Measurements from ENCODE around the gene MRAS.

DNA sequence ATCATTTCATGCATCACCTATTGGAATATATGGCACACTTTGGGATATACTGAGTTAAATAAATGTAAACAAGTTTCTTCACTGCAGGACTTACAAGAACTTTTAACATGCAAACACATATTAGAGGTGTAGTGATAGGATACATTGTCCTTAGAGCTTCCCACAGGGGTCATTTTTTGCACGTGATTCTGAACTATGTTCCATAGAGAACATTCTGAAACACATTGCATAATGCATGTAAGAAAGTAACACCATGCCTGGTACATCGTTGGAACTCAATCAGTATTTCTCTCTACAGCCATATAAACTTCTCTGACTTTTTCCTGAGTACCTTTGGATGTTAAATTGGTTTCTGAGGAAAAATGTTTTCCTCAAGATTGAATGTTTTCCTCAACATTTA lies 28.3 kb downstream of the MRAS start:
- TF ChIP-seq, protein P1, sequence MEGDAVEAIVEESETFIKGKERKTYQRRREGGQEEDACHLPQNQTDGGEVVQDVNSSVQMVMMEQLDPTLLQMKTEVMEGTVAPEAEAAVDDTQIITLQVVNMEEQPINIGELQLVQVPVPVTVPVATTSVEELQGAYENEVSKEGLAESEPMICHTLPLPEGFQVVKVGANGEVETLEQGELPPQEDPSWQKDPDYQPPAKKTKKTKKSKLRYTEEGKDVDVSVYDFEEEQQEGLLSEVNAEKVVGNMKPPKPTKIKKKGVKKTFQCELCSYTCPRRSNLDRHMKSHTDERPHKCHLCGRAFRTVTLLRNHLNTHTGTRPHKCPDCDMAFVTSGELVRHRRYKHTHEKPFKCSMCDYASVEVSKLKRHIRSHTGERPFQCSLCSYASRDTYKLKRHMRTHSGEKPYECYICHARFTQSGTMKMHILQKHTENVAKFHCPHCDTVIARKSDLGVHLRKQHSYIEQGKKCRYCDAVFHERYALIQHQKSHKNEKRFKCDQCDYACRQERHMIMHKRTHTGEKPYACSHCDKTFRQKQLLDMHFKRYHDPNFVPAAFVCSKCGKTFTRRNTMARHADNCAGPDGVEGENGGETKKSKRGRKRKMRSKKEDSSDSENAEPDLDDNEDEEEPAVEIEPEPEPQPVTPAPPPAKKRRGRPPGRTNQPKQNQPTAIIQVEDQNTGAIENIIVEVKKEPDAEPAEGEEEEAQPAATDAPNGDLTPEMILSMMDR (conservative IDR thresholded peaks at IDR 0.05 in 1 of 2, IDR thresholded peaks at IDR 0.05 in 1 of 2; ENCODE audit: extremely low read depth in 1 of 2, insufficient read depth in 1 of 2, low read depth in 1 of 2, low read length in 2 of 2), result no peak
- TF ChIP-seq EZH2 (IDR thresholded peaks at IDR 0.05; ENCODE audit: borderline replicate concordance, low read length), result no peak

Data from mammary epithelial cell (primary cell).